ENCODE results near the gene NRXN3.

The NRXN3 gene

DNA sequence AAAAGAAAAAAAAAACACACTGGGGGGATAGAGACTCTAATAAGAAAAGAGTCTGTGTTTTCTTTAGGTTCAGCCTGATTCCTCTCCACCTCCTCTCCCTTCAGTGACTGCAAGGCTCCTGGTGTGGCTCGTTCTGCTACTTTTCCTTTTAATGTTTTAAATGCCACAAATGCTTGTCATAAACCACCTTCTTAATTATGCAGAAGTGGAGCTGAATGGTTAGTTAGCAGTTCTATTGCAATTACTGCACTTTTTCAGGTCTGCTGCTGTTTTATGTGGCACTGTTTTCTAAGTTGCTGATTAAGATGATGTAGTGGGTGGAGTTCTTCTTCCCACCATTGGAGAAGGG lies 1163.0 kb downstream of the NRXN3 start:
- TF ChIP-seq, protein P1, sequence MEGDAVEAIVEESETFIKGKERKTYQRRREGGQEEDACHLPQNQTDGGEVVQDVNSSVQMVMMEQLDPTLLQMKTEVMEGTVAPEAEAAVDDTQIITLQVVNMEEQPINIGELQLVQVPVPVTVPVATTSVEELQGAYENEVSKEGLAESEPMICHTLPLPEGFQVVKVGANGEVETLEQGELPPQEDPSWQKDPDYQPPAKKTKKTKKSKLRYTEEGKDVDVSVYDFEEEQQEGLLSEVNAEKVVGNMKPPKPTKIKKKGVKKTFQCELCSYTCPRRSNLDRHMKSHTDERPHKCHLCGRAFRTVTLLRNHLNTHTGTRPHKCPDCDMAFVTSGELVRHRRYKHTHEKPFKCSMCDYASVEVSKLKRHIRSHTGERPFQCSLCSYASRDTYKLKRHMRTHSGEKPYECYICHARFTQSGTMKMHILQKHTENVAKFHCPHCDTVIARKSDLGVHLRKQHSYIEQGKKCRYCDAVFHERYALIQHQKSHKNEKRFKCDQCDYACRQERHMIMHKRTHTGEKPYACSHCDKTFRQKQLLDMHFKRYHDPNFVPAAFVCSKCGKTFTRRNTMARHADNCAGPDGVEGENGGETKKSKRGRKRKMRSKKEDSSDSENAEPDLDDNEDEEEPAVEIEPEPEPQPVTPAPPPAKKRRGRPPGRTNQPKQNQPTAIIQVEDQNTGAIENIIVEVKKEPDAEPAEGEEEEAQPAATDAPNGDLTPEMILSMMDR (IDR thresholded peaks at IDR 0.05; ENCODE audit: low read depth, low read length, missing control alignments): no peak
- DNase-seq (ENCODE audit: extremely low read depth, low read depth): no peak

DNA sequence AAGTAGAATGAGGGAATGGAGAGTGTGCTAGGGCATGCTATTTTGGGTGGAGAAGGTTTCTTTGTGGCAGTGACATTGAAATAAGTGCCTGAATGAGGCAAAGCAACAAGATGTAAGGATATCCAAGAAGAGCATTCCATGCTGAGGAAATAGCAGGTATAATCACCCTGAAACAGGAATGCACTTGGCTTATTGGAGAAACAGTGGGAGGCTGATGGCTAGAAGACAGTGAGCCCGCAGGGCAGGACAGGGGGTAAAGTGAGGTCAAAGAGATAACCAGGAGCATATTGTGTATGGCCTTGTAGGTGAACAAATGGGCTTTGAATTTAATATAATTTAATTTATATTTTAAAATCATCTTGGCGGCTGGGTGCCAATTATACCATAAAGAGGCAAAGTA lies 1164.1 kb downstream of the NRXN3 start:
- TF ChIP-seq, protein P1 (IDR thresholded peaks at IDR 0.05; ENCODE audit: low read depth, low read length, missing control alignments): no peak
- DNase-seq (ENCODE audit: extremely low read depth, low read depth): no peak
- H3K4me3 ChIP-seq (replicated peaks; ENCODE audit: low read depth, low read length): no peak overlapping the region

More for the DNA sequence above, 1163.0 kb downstream of the NRXN3 start:
- H3K4me3 ChIP-seq (replicated peaks; ENCODE audit: low read depth, low read length): no peak overlapping the region

GRCh38 chr14:79337761-79338160 lies 1167.6 kb downstream of the NRXN3 start:
- no peak for DNase-seq (ENCODE audit: extremely low read depth, low read depth)
- TF ChIP-seq, protein P1 (IDR thresholded peaks at IDR 0.05; ENCODE audit: low read depth, low read length, missing control alignments): no peak
- H3K4me3 ChIP-seq (replicated peaks; ENCODE audit: low read depth, low read length): no peak overlapping the region

GRCh38 chr14:79342942-79343341 lies 1172.8 kb downstream of the NRXN3 start:
- no peak overlapping the region for H3K4me3 ChIP-seq (replicated peaks; ENCODE audit: low read depth, low read length)
- no peak for DNase-seq (ENCODE audit: extremely low read depth, low read depth)
- TF ChIP-seq, protein P1 (IDR thresholded peaks at IDR 0.05; ENCODE audit: low read depth, low read length, missing control alignments): no peak

DNA sequence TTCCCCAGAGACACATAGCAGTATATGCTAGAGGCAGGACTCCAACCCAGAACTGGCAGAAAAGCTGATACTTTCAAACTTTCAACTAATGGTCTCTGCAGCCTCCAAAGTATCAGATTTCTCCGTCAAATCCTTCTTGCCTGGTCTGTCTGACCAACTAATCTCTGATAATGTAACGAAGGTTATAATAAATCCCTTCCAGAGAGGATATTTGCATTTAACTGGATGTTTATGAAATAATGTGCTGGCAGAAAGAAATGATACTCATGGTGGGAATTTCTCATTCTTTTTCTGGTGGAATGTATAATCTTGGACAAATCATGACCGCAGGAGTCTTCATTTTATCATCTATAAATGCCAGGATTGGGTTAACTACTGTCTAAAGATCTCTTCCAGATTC lies 1180.8 kb downstream of the NRXN3 start:
- H3K4me3 ChIP-seq (replicated peaks; ENCODE audit: low read depth, low read length): no peak overlapping the region
- no peak for DNase-seq (ENCODE audit: extremely low read depth, low read depth)
- TF ChIP-seq, protein P1 (IDR thresholded peaks at IDR 0.05; ENCODE audit: low read depth, low read length, missing control alignments): no peak

DNA sequence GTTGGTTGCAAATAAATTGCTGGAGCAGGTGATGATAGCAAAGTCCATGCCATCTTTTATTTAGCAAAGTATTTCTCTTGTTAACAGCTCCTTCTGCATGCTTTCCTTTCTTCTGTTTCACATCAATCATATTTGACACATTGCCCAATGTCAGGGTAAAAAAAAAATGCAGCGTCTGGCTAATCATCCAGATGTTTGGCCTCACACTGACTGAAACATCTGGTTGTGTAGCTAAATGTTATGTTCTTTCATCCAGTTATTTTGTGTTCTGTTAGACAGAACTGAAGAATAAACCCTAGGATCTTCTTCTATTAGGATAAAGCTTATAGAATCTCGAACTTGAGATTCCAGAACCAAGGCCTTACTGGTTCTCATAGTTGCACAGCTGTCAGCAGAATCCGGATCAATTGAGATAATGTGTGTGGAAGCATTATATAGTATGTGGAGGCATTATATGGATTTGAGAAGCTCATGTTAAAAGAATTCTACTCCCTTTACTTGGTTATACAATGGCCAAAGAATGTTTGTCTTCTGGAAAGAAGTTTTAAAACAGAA lies 1182.0 kb downstream of the NRXN3 start:
- DNase-seq (ENCODE audit: extremely low read depth, low read depth): no peak
- no peak overlapping the region for H3K4me3 ChIP-seq (replicated peaks; ENCODE audit: low read depth, low read length)
- TF ChIP-seq, protein P1 (IDR thresholded peaks at IDR 0.05; ENCODE audit: low read depth, low read length, missing control alignments): no peak

DNA sequence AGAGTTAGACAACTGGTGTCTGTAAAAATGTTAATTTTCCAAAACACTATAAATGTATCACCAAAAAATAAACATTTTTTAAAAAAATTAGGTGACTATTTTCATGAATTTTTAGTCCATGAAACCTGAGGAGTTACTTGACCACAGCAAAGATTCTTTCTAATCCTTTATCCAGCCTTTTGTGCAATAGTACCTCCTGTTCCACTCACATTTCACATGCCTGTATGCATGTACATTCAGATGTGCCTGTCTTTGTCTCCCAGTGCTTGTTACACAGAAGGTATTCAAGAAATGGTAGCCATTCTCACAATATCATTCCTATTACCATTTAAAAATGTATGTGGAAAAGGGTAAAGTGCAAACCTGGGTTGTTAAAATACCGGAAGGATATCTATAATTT lies 1184.2 kb downstream of the NRXN3 start:
- TF ChIP-seq, protein P1 (IDR thresholded peaks at IDR 0.05; ENCODE audit: low read depth, low read length, missing control alignments): no peak
- H3K4me3 ChIP-seq (replicated peaks; ENCODE audit: low read depth, low read length): no peak overlapping the region
- DNase-seq (ENCODE audit: extremely low read depth, low read depth): no peak

Measured in HFF-Myc (cell line).